HG03565 (cell line): ENCODE results near the gene SPECC1.
"Not testable (repeated sequence)": the region's sequence is repeated elsewhere in the genome, so short reads cannot be mapped to it uniquely, and the experiment has no call there.

Source experiments
- ATAC-seq: cut with Tn5 transposase; IDR thresholded peaks from one replicate; pipeline ENCODE4 v1.9.1; 2021; ENCODE audit warnings: mild to moderate bottlenecking, moderate library complexity; ENCODE audit not compliant: unreplicated experiment

SPECC1 gene

DNA sequence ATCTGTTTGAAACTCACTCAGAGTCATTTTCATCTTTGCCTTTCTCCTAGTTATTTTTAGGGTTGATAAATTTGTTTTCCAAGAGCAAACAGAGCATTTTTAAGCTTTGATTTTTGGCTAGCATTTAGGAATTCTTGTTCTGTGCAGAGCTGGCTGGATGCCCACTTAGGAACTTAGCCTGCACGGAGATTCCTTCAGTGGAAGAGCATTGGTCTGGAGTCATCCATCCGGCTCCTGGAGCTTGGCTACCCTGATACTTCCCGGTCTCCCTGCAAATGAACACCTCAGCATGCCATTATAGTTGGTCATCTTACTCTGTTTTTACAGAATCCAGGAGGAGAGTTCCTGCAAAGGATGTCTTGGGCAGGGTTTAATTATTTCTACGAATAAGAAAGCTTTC is 57.1 kb downstream of the SPECC1 start:
- no peak for ATAC-seq

DNA sequence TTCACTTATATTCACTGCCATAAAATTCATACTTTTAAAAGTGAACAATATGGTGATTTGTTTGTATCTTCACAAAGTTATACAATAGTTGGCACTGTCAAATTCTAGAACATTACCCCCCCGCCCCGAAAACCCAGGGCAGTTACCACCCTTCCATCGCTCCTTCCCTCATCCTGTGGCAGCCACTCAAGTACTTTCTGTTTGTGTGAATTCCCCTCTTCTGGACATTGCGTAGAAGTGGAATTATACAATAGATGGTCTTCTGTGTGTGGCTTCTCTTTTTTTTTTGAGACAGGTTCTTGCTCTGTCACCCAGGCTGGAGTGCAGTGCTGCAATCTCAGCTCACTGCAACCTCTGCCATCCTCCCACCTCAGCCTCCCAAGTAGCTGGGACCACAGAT is 58.6 kb downstream of the SPECC1 start:
- no peak for ATAC-seq

DNA sequence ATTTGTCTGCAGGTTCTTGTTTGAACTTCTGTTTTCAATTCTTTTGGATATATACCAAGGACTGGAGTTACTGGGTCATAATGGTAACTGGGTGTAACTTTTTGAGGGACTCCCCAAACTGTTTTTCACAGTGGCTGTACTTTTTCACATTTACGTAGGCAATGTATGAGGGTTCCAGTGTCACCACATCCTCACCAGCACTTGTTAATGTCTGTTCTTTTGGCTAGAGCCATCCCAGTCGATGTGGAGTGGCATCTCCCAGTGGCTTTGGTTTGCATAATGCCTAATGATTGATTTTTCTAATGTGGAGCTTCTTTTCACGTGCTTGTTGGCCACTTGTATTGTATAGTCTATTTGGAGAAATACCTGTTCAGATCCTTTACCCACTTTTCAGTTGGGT is 59.3 kb downstream of the SPECC1 start:
- no peak for ATAC-seq

DNA sequence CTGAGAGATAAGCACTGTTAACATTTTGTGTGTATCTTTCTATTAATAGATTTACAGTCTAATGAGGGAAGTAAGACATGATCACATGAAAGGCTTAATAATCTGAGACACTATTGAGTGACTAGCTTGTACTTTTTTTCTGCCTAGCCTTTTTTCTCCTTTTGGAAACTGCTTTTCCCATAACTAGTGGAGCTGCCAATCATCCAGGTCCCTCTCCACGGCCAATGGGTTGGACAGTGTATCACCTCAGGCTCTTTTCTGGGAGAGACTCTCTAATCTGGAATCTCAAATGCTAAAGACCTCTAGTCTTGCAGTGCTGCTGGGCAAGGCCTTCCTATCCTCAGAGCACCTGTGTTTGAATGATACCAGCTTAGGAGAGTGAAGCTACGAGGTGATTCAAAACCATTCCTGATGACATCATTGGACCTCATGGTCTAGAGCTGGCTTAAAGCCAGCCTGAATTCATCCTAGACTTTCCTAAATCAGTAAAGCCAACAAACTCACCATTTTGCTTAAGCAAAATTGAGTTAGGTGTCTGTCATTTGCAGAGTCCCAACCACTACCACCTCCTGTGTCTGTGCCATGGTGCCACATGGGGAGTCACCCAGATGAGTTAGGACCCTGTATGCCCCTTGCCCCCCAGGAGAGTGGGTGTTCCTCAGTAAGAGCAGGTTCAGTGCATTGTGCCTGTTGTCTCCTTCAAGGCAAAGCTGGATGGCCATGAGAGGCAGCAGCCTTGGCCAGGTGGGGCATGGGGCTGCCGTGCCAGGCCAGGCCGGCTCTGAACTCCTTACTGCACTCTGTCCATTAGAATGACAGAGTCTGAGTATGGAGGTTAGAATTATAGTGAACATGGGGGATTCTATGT is 62.9 kb downstream of the SPECC1 start:
- no peak for ATAC-seq

DNA sequence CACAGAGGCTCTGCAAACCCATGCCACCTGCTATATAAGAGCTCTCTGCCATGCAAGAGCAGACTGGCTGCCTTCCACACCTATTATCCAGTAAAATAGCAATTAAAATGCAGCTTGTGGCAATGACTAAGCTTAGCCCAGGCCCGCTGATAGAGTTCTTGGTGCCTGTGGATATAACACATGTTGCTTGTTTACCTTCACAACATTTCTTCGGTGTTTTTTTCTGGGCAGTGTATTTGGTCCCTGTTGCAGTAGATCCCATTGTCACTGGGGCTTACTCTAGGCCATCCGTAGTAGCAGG is 63.5 kb downstream of the SPECC1 start:
- no peak for ATAC-seq

DNA sequence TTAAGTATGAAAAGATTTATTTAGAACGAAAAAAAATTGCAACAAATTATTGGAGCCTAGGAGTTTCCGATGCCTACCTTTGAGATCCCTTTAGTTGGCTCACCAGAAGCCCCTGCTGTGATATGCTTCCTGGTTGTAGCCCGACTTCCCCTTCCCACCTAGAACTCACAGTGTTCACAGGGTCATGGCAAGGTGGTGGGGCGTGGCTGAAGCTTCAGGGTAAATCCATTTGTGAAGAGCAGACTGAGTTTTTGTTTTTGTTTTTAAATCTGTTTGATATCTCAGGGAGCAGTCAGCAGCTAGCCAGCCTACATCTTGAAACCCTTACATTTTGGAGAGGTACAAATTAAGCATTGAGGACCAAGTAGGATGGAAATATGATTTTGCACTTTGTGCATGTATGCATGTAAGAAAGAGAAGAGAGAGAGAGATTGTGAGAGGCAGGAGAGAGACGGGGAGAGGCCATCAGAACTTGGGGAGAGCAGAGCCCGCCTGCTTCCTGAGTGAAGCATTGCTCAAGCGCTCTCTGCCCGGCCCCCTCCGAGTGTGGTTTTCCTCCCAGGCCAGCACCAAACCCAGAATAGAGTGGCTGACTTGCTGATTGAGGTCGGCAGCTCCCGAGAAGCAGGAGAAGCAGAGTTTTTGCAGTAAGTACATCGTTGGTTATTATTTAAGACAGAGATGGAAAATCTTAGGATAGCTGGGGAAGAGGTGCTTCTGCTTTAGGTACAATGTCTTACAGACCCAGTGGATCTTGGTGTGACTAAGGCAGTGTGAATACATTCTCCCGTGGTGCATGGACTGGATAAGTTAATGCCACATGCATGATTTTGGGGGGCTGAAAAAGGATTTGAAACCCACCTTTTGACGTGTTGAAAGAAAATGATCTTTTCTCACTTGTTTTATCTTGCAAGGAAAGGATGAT is 64.2 kb downstream of the SPECC1 start:
- ATAC-seq: no peak

DNA sequence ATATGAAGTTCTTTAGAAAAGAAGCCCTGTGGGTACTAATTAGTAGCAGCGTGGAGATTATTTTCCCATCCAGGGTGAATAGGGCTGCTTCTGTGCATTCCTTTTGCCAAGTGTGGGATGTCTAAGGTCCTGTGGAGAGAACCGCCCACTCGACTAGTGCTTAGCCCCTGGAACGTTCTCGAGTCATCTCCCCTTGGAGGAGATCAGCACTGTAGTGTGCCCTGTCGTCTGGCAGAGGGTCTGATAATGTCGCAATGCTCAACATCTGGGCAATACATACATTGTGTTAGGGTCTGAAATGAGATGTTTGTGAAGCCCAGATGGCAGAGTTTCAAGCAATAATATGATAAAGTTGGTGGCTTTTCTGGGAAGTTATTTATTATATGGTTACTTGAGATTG is 64.8 kb downstream of the SPECC1 start:
- no peak for ATAC-seq

DNA sequence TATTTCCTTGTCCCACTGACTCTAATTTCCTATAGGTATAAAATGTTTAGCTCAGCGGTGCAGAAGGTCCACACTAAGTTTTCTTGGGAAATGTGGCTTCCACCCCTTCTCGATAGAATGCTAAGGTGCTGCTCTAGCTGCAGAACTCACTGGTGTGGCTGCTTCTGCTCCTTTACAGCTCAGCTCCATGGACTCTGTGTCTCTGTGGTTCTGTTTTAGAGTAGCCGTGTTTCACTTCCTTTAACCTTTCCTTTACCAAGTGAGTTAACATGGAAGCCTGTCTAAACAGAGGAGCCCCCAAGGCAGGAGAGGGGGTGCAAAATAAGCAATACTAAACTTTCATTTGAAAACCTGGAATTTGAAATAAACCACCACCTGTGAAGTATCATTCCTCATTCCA is 65.3 kb downstream of the SPECC1 start:
- ATAC-seq: no peak

DNA sequence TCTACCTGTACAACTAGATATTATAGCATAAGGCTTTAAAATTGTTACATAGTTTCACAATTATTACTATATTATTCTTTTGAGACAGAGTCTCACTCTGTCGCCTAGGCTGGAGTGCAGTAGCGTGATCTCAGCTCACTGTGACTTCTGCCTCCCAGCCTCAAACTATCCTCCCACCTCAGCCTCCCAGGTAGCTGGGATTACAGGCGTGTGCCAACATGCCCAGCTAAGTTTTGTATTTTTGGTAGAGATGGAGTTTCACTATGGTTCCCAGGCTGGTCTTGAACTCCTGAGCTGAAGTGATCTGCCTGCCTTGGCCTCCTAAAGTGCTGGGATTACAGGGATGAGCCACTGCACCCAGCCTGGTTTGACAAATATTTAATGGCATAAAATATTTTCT is 67.0 kb downstream of the SPECC1 start:
- not testable (repeated sequence) for ATAC-seq

DNA sequence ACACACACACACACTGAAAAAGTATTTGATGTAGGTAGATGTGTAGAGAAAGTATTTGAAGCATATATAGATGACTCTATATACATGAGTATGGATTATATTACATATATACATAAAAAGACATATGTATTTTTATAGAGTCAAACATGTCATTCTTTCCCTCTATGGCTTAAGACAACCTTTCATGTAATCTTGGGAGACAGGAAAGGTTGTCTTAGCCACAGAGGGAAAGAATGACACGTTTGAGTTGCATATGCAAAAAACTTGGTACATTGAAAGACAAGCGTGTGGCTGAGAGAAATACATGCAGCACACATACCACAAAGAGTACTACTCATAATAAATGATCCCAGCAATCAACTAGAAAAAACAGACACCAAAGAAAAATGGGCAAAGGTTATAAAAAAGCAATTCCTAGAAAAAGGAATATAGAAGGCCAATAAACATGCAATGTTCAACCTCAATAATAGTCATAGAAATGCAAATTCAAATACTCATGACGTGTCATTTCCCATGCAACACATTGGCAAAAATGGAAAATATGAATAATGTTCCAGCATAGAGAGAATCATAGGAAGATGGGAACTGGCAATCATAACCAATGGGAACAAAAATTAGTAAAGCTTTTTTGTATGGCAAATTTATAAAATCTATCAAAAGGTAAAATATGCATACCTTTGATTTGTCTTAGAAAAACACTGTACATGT is 69.0 kb downstream of the SPECC1 start:
- ATAC-seq: no peak

DNA sequence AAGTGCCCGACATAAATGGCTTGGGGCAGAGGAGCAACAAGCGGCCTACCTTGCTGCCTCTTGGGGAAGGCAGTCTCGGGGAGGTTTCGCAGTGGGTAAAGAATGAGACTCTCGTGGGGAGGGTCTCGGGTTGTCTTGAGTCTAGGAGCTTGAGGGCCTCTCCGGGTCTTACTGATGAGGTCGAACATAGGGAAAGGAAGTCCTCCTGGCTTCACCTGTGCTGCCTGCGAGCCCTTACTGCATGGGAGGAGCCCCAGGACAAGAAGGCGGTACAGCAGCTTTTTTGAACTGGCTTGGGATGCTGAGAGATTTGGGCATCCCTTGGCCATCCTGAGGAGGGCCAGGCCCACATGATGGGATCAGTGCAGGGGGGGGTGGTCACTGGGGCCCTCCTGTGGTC is 71.4 kb downstream of the SPECC1 start:
- ATAC-seq: no peak

DNA sequence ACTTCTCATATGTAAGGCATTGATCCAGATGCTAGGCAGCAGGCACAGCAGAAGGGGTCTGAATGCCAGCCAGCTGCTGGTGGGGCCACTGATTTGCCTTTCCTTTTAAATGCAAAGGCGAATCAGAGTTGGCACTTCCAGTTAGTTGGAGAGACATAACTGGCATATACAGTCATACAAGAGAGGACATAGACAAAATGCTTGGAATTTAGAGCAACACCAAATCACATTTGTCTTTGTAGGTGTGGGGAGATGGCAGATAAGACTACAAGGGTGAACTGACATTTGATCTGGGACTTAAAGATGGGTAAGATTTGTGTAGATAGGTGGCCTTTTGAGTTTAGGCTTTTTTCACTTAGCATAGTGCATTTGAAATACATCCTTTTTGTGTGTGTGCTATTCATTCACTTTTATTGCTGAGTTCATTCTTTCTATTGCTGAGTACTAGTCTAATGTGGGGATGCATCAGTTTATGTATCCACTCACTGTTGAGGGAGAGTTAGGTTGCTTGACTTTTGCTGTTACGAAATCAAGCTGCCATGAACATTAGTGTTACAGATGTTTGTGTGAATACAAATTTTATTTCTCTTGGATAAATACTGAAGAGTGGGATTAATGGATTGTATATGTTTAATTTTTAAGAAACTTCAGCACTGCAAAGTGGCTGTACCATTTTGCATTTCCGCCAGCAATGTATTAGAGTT is 74.1 kb downstream of the SPECC1 start:
- ATAC-seq: no peak

DNA sequence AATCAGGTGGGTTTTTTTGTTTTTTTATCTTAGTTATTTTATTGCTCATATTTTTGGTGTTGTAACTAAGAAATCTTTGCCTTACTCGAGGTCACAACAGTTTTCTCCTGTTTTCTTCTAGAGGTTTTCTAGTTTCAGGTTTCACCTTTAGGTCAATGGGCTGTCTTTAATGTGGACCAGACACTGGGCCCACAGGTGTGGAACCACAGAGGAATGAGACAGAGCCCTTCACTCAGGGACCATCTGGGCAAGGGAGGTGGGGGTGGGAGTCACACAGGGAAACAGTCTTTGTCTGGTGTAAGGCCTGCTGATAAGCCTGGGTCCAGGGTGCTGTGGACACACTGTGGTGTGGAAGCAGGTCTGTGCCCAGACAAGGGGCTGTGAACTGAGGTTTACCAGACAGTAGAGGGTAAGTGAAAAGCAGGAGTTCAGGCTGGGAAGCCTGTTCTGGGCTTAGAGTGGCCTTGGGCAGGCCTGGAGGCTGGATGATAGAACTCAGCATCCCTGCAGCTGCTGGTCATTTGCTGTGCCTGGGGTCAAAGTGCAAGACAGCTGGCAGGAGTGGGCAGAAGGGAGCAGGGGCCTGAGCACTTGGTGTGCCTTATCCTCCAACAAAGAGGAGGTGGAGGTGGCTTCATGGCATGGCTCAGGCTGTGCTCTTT is 75.6 kb downstream of the SPECC1 start:
- ATAC-seq: no peak

DNA sequence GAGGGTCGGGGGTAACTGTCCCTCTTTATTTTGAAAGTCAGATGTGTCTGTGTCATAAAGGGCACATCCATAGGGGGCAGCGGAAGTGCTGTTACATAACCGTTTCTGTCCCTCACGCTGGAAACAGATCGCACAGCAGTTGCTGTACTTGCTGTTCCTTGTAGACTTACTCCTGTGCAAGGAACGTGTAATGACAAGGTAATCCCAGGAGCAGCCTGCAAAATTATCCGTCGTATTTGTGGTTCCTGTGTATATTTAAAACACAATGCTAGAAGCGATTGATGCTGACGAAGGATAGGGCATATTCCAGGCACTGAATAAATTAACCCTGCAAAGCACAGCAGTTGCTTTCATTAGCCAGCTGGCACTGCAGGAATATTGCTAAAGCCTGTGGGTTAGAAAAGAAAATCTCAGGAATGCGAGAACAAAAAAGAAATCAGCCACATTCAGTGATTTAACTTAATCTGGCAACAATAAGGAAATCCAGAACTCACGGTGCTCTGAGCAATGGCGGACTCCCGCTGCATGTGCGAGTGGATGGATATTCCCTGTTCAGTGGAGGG is 76.2 kb downstream of the SPECC1 start:
- no peak for ATAC-seq

DNA sequence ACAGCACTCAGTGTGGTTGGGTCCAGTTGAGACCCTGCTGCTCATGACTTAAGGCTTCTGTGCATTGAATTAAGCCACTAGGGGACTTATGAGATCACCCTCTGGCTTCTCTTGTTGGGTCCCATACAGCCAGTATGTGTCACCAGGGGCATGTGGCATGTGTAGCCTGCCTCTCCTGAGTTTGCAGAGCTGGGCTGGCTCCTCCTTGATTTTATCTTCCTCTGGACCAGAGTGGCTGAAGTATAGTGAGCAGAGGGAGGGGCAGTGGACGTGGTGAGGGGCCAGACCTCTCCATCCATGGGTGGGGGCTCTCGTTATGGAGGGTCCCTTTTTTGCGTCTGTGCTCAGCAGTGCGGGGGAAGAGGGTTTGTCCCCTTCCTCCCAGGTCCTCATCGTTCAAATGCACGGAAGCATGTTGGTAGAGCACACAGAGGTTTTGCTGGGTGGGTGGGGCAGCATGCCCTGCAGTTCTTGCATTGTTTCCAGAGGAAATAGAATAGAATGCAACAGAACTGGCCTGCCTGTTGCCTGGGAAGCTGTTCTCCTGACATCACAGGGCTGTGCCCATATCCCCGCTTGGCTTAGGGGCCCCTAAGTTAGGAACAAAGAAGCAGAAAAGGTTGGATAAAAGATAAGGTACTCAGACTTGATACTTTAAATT is 77.4 kb downstream of the SPECC1 start:
- no peak for ATAC-seq

DNA sequence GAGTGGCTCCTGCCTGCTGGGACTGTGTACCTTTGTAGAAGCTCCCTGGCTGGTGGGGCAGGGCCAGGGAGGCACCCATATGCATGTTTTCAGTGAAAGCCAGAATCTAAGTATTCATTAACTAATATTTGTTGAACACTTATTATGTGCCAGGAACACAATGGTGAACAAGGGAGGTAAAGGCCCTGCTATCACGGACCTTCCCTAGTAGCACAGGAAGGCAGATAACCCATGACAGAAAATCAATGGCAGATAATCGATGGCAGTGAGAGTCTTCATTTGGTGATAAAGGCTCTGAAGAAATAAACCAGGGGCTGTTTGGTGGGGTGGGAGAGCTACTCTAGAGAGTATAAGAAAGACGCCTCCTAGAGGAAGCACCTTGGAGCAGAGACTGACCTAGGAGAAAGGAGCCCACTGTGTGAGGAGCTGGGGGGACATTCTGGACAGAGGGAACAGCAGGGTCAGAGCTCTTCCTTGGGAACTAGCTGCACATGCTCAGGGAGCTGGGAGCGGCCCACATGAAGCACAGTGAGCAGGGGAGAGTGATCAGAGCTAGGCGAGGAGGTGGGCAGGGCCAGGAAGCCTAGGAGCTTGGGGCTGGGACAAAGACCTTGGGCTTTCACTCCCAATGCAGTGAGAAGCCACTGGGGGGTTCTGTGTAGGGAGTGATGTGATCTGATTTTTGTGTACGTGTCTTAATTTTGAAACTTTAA is 78.5 kb downstream of the SPECC1 start:
- no peak for ATAC-seq

DNA sequence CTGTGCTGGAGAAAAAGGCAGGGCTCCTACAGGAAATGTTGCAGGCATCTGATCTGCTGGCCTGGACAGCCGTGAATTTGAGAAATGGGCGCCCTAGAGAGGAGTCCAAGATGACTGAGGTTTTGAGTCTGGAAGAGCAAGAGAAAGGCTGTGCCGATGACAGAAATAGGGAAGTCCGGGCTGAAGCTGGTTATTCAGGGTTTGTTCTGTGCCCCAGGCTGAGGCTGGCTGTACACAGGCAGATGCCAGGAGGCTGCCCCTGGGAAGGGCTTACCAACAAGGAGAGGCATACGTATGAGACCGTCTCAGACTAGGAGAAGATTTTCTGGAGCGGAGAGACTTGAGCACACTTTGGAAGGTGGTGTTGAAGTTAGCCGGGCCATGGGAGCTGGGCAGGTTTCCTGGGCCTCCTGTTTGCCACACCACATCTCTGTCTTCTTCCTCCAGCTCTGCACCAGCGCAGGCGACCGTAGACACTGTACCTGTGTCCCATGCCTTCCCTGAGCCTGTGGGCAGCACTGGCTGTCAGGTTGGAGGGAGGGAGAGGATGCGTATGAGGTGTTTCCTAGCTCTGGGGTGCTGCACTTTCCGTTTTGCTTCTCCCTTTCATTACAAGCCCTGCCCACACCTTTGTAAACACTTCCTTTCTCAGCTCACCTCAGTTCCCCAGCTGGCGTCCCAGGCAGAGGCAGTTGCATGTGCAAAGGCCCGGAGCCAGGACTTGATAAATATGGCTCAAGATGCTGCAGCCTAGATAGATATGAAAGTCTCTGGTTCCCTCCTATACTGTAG is 80.8 kb downstream of the SPECC1 start:
- no peak for ATAC-seq
